ENCODE results near the gene DOCK9.

DNA sequence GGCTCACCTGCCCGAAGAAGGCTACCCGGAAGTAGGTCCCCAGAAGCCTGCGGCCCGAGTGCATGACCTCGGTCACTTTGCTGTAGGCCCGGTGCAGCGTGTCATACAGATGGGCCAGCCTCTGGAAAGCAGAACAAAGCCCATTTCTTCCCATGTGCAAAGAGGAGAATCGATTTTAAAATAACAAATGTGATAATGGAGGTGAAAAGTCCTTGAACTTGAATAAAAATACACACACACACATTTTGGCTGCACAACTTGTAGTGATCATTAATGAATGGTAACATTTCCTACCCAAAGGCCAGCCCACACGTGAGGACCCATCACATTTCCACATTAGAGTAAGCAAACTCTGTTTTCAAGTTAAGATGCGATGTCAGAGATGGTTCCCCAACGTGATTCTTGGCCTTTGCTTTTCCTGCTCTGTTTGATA is 168.5 kb downstream of the DOCK9 start:
- TF ChIP-seq, protein P1, sequence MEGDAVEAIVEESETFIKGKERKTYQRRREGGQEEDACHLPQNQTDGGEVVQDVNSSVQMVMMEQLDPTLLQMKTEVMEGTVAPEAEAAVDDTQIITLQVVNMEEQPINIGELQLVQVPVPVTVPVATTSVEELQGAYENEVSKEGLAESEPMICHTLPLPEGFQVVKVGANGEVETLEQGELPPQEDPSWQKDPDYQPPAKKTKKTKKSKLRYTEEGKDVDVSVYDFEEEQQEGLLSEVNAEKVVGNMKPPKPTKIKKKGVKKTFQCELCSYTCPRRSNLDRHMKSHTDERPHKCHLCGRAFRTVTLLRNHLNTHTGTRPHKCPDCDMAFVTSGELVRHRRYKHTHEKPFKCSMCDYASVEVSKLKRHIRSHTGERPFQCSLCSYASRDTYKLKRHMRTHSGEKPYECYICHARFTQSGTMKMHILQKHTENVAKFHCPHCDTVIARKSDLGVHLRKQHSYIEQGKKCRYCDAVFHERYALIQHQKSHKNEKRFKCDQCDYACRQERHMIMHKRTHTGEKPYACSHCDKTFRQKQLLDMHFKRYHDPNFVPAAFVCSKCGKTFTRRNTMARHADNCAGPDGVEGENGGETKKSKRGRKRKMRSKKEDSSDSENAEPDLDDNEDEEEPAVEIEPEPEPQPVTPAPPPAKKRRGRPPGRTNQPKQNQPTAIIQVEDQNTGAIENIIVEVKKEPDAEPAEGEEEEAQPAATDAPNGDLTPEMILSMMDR (IDR thresholded peaks at IDR 0.05; ENCODE audit: low read length): no peak
- TF ChIP-seq EZH2 (IDR thresholded peaks at IDR 0.05; ENCODE audit: borderline replicate concordance, low read length): no peak
